ENCODE results near the gene POLR1H.

GRCh38 chr6:30073489-30074235 lies 12.6 kb downstream of the POLR1H start:
- no peak for TF ChIP-seq POLR2A (IDR thresholded peaks at IDR 0.05; ENCODE audit: low read length)
- no peak for TF ChIP-seq GATA1 (IDR thresholded peaks at IDR 0.05; ENCODE audit: low read depth, low read length)

Measured in erythroblast (primary cell).